B cell (primary cell): ENCODE results near the gene CLASP1. TPM values are rescaled to one million over a fixed set of nuclear protein-coding genes. Genes with fewer than 3 reads are reported as not detected.

Experiments used
- ATAC-seq: fragments of 200-7000 bp; cut with Tn5 transposase; one replicate; pipeline ENCODE4 v1.10.0; 2021; ENCODE audit warnings: low read depth, mild to moderate bottlenecking, moderate number of reproducible peaks, moderate library complexity
- CTCF ChIA-PET: fragments of 350-600 bp; sonication (Branson Sonifier 250); formaldehyde crosslinking; loops from one replicate; lab custom pipeline; 2021; ENCODE audit warnings: antibody characterized with exemption, inconsistent platforms; lab: Charles Lee
- POLR2A ChIA-PET: fragments of 350-600 bp; sonication (Branson Sonifier 250); formaldehyde crosslinking; loops from one replicate; lab custom pipeline; 2021; ENCODE audit warnings: antibody characterized with exemption; lab: Charles Lee
- DNase-seq: peaks from one replicate; pipeline ENCODE4 v3.0.0; 2013
- H2AFZ ChIP-seq: 2 replicates; pipeline ENCODE4 v1.6.1; 2012; ENCODE audit warnings: mild to moderate bottlenecking, low read depth, low read length; ENCODE audit not compliant: insufficient read depth, poor library complexity, severe bottlenecking
- H3K27ac ChIP-seq, 2 donors: 1 replicate in 1 of 2; 2 replicates in 1 of 2; pipeline ENCODE4 v1.5.1; 2012 to 2013; ENCODE audit warnings: low read length in 2 of 2, mild to moderate bottlenecking in 2 of 2, moderate library complexity in 1 of 2
- H3K27me3 ChIP-seq, 4 experiments: fragments of 200-600 bp in 1 of 4; sonication (generic) in 1 of 4; replicated peaks in 1 of 4; 1 replicate in 2 of 4; 2 replicates in 2 of 4; pipeline versions ENCODE4 v1.6.1 to v1.7.0; 2013 to 2016; ENCODE audit warnings: low read length in 3 of 4, mild to moderate bottlenecking in 2 of 4, mixed read lengths in 1 of 4, moderate library complexity in 1 of 4; ENCODE audit not compliant: insufficient read depth in 4 of 4, control insufficient read depth in 3 of 4; ENCODE audit errors: control extremely low read depth in 1 of 4
- H3K36me3 ChIP-seq, 2 experiments: replicated peaks in 1 of 2; 1 replicate in 1 of 2; 2 replicates in 1 of 2; pipeline versions ENCODE4 v1.6.1 to v1.7.1; 2013; ENCODE audit warnings: low read length in 1 of 2; ENCODE audit not compliant: insufficient read depth in 2 of 2, control insufficient read depth in 1 of 2; ENCODE audit errors: control extremely low read depth in 1 of 2, extremely low read depth in 1 of 2
- H3K4me1 ChIP-seq, 2 donors: fragments of 200-600 bp in 1 of 2; sonication (generic) in 1 of 2; 1 replicate in 1 of 2; 2 replicates in 1 of 2; pipeline versions ENCODE4 v1.5.1 to v1.6.1; 2013 to 2017; ENCODE audit warnings: low read length in 2 of 2; ENCODE audit not compliant: control insufficient read depth in 2 of 2, insufficient read depth in 2 of 2
- H3K4me2 ChIP-seq: replicated peaks from 2 replicates; pipeline ENCODE3; 2012; ENCODE audit warnings: mild to moderate bottlenecking, low read depth, low read length; ENCODE audit not compliant: poor library complexity, severe bottlenecking
- H3K4me3 ChIP-seq, 5 experiments: fragments of 200-600 bp in 1 of 5; sonication (generic) in 1 of 5; 1 replicate in 3 of 5; 2 replicates in 2 of 5; pipeline versions ENCODE4 v1.5.1 to v1.7.0; 2011 to 2016; ENCODE audit warnings: low read length in 4 of 5, mild to moderate bottlenecking in 4 of 5, low read depth in 2 of 5, control low read depth in 1 of 5, moderate library complexity in 1 of 5; ENCODE audit not compliant: insufficient read depth in 1 of 5; ENCODE audit errors: control extremely low read depth in 1 of 5, extremely low read depth in 1 of 5
- H3K79me2 ChIP-seq: fragments of 200-600 bp; sonication (generic); one replicate; pipeline ENCODE4 v1.6.0; 2016; ENCODE audit warnings: low read length; ENCODE audit not compliant: control insufficient read depth, insufficient read depth
- H3K9ac ChIP-seq: fragments of 200-600 bp; sonication (generic); 2 replicates; pipeline ENCODE4 v1.6.1; 2017; ENCODE audit warnings: mild to moderate bottlenecking, low read length, moderate library complexity
- H3K9me3 ChIP-seq, 3 donors: one replicate each; pipeline versions ENCODE4 v1.6.1 to v1.7.1; 2013; ENCODE audit warnings: low read length in 2 of 3; ENCODE audit not compliant: control insufficient read depth in 2 of 3, insufficient read depth in 1 of 3; ENCODE audit errors: control extremely low read depth in 1 of 3
- H4K20me1 ChIP-seq: 2 replicates; pipeline ENCODE4 v1.6.0; 2012; ENCODE audit warnings: mild to moderate bottlenecking, low read length; ENCODE audit not compliant: insufficient read depth, control insufficient read depth, poor library complexity, severe bottlenecking
- H3K27ac Mint-ChIP-seq: one replicate; pipeline ENCODE4 v1.8.0; 2021; ENCODE audit warnings: mixed read lengths
- H3K27me3 Mint-ChIP-seq: one replicate; pipeline ENCODE4 v1.8.0; 2021; ENCODE audit warnings: mixed read lengths
- H3K4me1 Mint-ChIP-seq: one replicate; pipeline ENCODE4 v1.8.0; 2021; ENCODE audit warnings: mixed read lengths
- H3K4me3 Mint-ChIP-seq: one replicate; pipeline ENCODE4 v1.8.0; 2021; ENCODE audit warnings: mixed read lengths
- H3K9me3 Mint-ChIP-seq: one replicate; pipeline ENCODE4 v1.8.0; 2022; ENCODE audit warnings: mixed read lengths; ENCODE audit not compliant: insufficient read depth
- CTCF ChIP-seq: fragments of 200-600 bp; IDR thresholded peaks from one replicate; pipeline ENCODE4 v1.8.0; 2022; ENCODE audit warnings: antibody characterized with exemption, mild to moderate bottlenecking
- EZH2 ChIP-seq: IDR thresholded peaks from 2 replicates; pipeline ENCODE4 v1.6.1; 2012; ENCODE audit warnings: borderline replicate concordance, low read depth, mild to moderate bottlenecking, moderate library complexity, low read length; ENCODE audit not compliant: insufficient read depth, poor library complexity, severe bottlenecking
- WGBS: methylation state at CpG from one replicate; pipeline ENCODE4 v1.1.5; 2013; ENCODE audit warnings: missing lambda C conversion rate; ENCODE audit not compliant: insufficient coverage; 5-methylcytosine and 5-hydroxymethylcytosine counted together
- intact Hi-C: fragments of 100-400 bp; cut with micrococcal nuclease; formaldehyde crosslinking; loops from one replicate; pipeline ENCODE4 v1.10.0; 2022
- polyA plus RNA-seq: library from polyadenylated mRNA; depleted of rRNA; stranded (reverse); fragments of >200 nt; gene quantifications from 2 replicates; pipeline ENCODE4 v1.2.3, GENCODE V29; 2012
- total RNA-seq, 2 donors: library from RNA; stranded (reverse); fragments of 120-200 nt in 1 of 2; gene quantifications; 1 replicate in 1 of 2; 2 replicates in 1 of 2; pipeline versions ENCODE4 v1.2.3 to v1.2.4, GENCODE V29; 2013 to 2022

CLASP1 gene
- total and polyA plus RNA-seq, 2 donors (not counting 1 experiment from before 2014, with no cell fraction given) = 8.7 to 88.0 TPM

GRCh38 chr2:121502781-121503180 is 146.5 kb downstream of the CLASP1 start:
- 100% methylated on average over 1 of the region's 3 CpGs for WGBS
- Histone ChIP-seq H3K4me3 (no peak overlapping the region), H3K27ac (no peak overlapping the region), H4K20me1 (peaks cover 8% of the 10 kb centered on the region), H2AFZ (no peak overlapping the region), H3K9me3 (peaks cover 0 to 1% (median 0%) of the 10 kb centered on the region in 3 donors), H3K4me2 (no peak overlapping the region), H3K27me3 (no peaks in the 10 kb centered on the region), H3K9ac (no peak overlapping the region), H3K36me3 (peaks cover 9 to 47% of the 10 kb centered on the region in 2 experiments), H3K79me2 (peaks cover 30% of the 10 kb centered on the region), H3K4me1 (no peaks in the 10 kb centered on the region)
- ChIA-PET POLR2A (no interaction called here), CTCF (no interaction called here)
- H3K4me1 Mint-ChIP-seq = no peaks in the 10 kb centered on the region
- no peaks in the 10 kb centered on the region for H3K27me3 Mint-ChIP-seq
- peaks cover 6% of the 10 kb centered on the region for H3K9me3 Mint-ChIP-seq
- ATAC-seq (no peak), DNase-seq (no peak)
- no peak overlapping the region for H3K27ac Mint-ChIP-seq
- H3K4me3 Mint-ChIP-seq = no peak overlapping the region
- TF ChIP-seq CTCF = no peak
- TF ChIP-seq EZH2 = no peak
- intact Hi-C loops = no loop called here

GRCh38 chr2:121502246-121502645 is 147.0 kb downstream of the CLASP1 start:
- Histone ChIP-seq H3K27me3 (no peaks in the 10 kb centered on the region), H2AFZ (no peak overlapping the region), H3K27ac (no peak overlapping the region), H3K79me2 (peaks cover 30% of the 10 kb centered on the region), H3K4me1 (no peaks in the 10 kb centered on the region), H4K20me1 (peaks cover 8% of the 10 kb centered on the region), H3K9me3 (peaks cover 0 to 1% (median 0%) of the 10 kb centered on the region in 3 donors), H3K4me3 (no peak overlapping the region), H3K9ac (no peak overlapping the region), H3K36me3 (peaks cover 9 to 47% of the 10 kb centered on the region in 2 experiments), H3K4me2 (no peak overlapping the region)
- H3K9me3 Mint-ChIP-seq = peaks cover 6% of the 10 kb centered on the region
- ATAC-seq (no peak), DNase-seq (no peak)
- no peaks in the 10 kb centered on the region for H3K27me3 Mint-ChIP-seq
- ChIA-PET POLR2A (no interaction called here), CTCF (no interaction called here)
- H3K4me1 Mint-ChIP-seq = no peaks in the 10 kb centered on the region
- intact Hi-C loops = no loop called here
- TF ChIP-seq EZH2 = no peak
- no peak for TF ChIP-seq CTCF
- H3K4me3 Mint-ChIP-seq = no peak overlapping the region
- no peak overlapping the region for H3K27ac Mint-ChIP-seq
- WGBS = 100% methylated on average over 4 of the region's 5 CpGs
